PFSK-1 (cell line): Measurements from ENCODE around the gene XPR1.

ENCODE experiments used
- FOXP2 ChIP-seq: optimal IDR thresholded peaks from 2 replicates; pipeline ENCODE3; 2011; ENCODE audit warnings: borderline replicate concordance, control low read depth, inconsistent platforms; ENCODE audit not compliant: insufficient read depth; ENCODE audit errors: extremely low read length, extremely low read depth
- REST ChIP-seq, 2 experiments: IDR thresholded peaks; 2 replicates each; pipeline versions ENCODE4 v1.6.1 to v1.8.0; 2011 to 2012; ENCODE audit warnings: low read depth in 2 of 2, low read length in 2 of 2, control low read depth in 1 of 2, inconsistent platforms in 1 of 2, mild to moderate bottlenecking in 1 of 2, moderate library complexity in 1 of 2; ENCODE audit not compliant: insufficient read depth in 1 of 2
- SIN3A ChIP-seq: IDR thresholded peaks from 2 replicates; pipeline ENCODE4 v1.6.1; 2012; ENCODE audit warnings: mild to moderate bottlenecking, low read length, moderate library complexity, borderline replicate concordance; ENCODE audit not compliant: insufficient read depth
- TAF1 ChIP-seq: IDR thresholded peaks from 2 replicates; pipeline ENCODE4 v1.6.1; 2012; ENCODE audit warnings: low read length, control low read depth, borderline replicate concordance; ENCODE audit not compliant: insufficient read depth

GRCh38 chr1:180662709-180663108 is 30.9 kb downstream of the XPR1 start:
- no peak for TF ChIP-seq FOXP2
- TF ChIP-seq REST (IDR thresholded peaks at IDR 0.05; ENCODE audit: insufficient read depth in 1 of 2, low read depth in 2 of 2, low read length in 2 of 2): no peak
- TF ChIP-seq SIN3A: no peak
- no peak for TF ChIP-seq TAF1
